HepG2 (cell line): ENCODE measurements around the gene VAV2. TPM values are rescaled to one million over a fixed set of nuclear protein-coding genes. Genes with fewer than 3 reads are reported as not detected.
A peak's percentile ranks its signal among the peaks of the same experiment; 100 is the strongest.
"Not testable (repeated sequence)": the region's sequence is repeated elsewhere in the genome, so short reads cannot be mapped to it uniquely, and the experiment has no call there.

Experiments
- ATAC-seq: fragments of 200-7000 bp; cut with Tn5 transposase; 3 replicates; pipeline ENCODE4 v1.9.1; 2020; ENCODE audit warnings: mild to moderate bottlenecking, moderate library complexity
- BruUV-seq: library from RNA; stranded (reverse); fragments of 400-500 nt; replicated peaks from 2 replicates; lab custom pipeline; 2021; lab: Mats Ljungman, UMichigan
- CTCF ChIA-PET: fragments of 300-600 bp; formaldehyde crosslinking; extraction: SDS; loops from one replicate; lab custom pipeline; 2021; ENCODE audit warnings: low total read pairs, inconsistent platforms, low intra/inter-chr PET ratio; lab: Yijun Ruan, JAX
- POLR2A ChIA-PET: fragments of 350-600 bp; sonication (Branson Sonifier 250); formaldehyde crosslinking; loops from one replicate; lab custom pipeline; 2020; ENCODE audit warnings: antibody characterized with exemption, inconsistent platforms; lab: Yijun Ruan, JAX
- DNase-seq: peaks from one replicate; pipeline ENCODE4 v3.0.0-alpha.2; 2015; ENCODE audit warnings: low spot score
- FAIRE-seq: peaks from 3 replicates; lab custom pipeline; 2011; peaks lifted over from hg19 to GRCh38; lab: Jason Lieb, UNC
- H2AFZ ChIP-seq: one replicate; pipeline ENCODE4 v1.6.1; 2011; ENCODE audit warnings: low read length, inconsistent platforms
- H3K27ac ChIP-seq: fragments of 300-600 bp; 3 replicates; pipeline ENCODE4 v1.8.0; 2011; ENCODE audit warnings: mixed run types, mild to moderate bottlenecking, mixed read lengths, low read length, inconsistent platforms; ENCODE audit not compliant: insufficient read depth; ENCODE audit errors: extremely low read length
- H3K27me3 ChIP-seq, 2 experiments: fragments of 200-600 bp in 1 of 2; 2 replicates in 1 of 2; 3 replicates in 1 of 2; pipeline versions ENCODE4 v1.6.0 to v1.8.0; 2011; ENCODE audit warnings: low read length in 2 of 2, mild to moderate bottlenecking in 2 of 2, moderate library complexity in 2 of 2, inconsistent platforms in 1 of 2; ENCODE audit not compliant: insufficient read depth in 2 of 2, control insufficient read depth in 1 of 2
- H3K36me3 ChIP-seq, 2 experiments: fragments of 200-600 bp in 1 of 2; replicated peaks in 1 of 2; 2 replicates in 1 of 2; 3 replicates in 1 of 2; pipeline versions ENCODE4 v1.5.1 to v1.8.0; 2011; ENCODE audit warnings: low read length in 2 of 2, inconsistent platforms in 1 of 2; ENCODE audit not compliant: insufficient read depth in 2 of 2, control insufficient read depth in 1 of 2
- H3K4me1 ChIP-seq: 2 replicates; pipeline ENCODE4 v1.5.1; 2012; ENCODE audit warnings: low read length, inconsistent platforms; ENCODE audit not compliant: insufficient read depth
- H3K4me2 ChIP-seq: 2 replicates; pipeline ENCODE4 v1.6.0; 2011; ENCODE audit warnings: low read depth, low read length, inconsistent platforms
- H3K4me3 ChIP-seq, 3 experiments: fragments of 200-600 bp in 1 of 3; sonication (generic), shearing (Covaris generic) in 1 of 3; replicated peaks in 1 of 3; 2 replicates each; pipeline ENCODE4 v1.5.1; 2011 to 2016; ENCODE audit warnings: low read length in 3 of 3, inconsistent platforms in 2 of 3, low read depth in 2 of 3, mild to moderate bottlenecking in 2 of 3, control low read depth in 1 of 3, mixed read lengths in 1 of 3; ENCODE audit not compliant: insufficient read depth in 1 of 3
- H3K79me2 ChIP-seq: one replicate; pipeline ENCODE4 v1.6.1; 2011; ENCODE audit warnings: low read length, inconsistent platforms; ENCODE audit not compliant: insufficient read depth
- H3K9ac ChIP-seq: 2 replicates; pipeline ENCODE4 v1.6.0; 2011; ENCODE audit warnings: mild to moderate bottlenecking, low read depth, low read length, inconsistent platforms; ENCODE audit not compliant: insufficient read depth
- H3K9me3 ChIP-seq: 2 replicates; pipeline ENCODE4 v1.5.1; 2012; ENCODE audit warnings: mild to moderate bottlenecking, low read length
- H4K20me1 ChIP-seq: 2 replicates; pipeline ENCODE4 v1.6.0; 2011; ENCODE audit warnings: inconsistent platforms, mild to moderate bottlenecking, low read length, moderate library complexity; ENCODE audit not compliant: insufficient read depth
- AKAP8 ChIP-seq: sonication (generic); formaldehyde crosslinking; IDR thresholded peaks from 2 replicates; pipeline ENCODE4 v1.5.1; 2020; ENCODE audit warnings: mild to moderate bottlenecking, missing genetic modification reagents
- DRAP1 ChIP-seq: IDR thresholded peaks from 2 replicates; pipeline ENCODE4 v1.6.1; 2016; ENCODE audit warnings: missing genetic modification reagents, missing compliant biosample characterization
- GATA4 ChIP-seq: sonication (generic); IDR thresholded peaks from 2 replicates; pipeline ENCODE4 v1.6.1; 2016; ENCODE audit warnings: antibody characterized with exemption, low read depth, borderline replicate concordance
- HNRNPL ChIP-seq: fragments of 200-400 bp; formaldehyde crosslinking; IDR thresholded peaks from 2 replicates; pipeline ENCODE4 v1.6.1; 2017; ENCODE audit warnings: mild to moderate bottlenecking, low read depth, low read length
- MXD1 ChIP-seq: sonication (generic); formaldehyde crosslinking; IDR thresholded peaks from 2 replicates; pipeline ENCODE4 v1.4.0; 2020; ENCODE audit warnings: mild to moderate bottlenecking, missing genetic modification reagents
- SP4 ChIP-seq: sonication (generic); formaldehyde crosslinking; IDR thresholded peaks from 2 replicates; pipeline ENCODE4 v1.8.1; 2023; ENCODE audit warnings: mild to moderate bottlenecking, missing genetic modification reagents
- SPEN ChIP-seq: sonication (generic); formaldehyde crosslinking; IDR thresholded peaks from 2 replicates; pipeline ENCODE4 v1.5.1; 2020; ENCODE audit warnings: low read depth, mild to moderate bottlenecking, missing genetic modification reagents
- ZBTB38 ChIP-seq: sonication (generic); formaldehyde crosslinking; IDR thresholded peaks from 2 replicates; pipeline ENCODE4 v1.5.1; 2020; ENCODE audit warnings: mild to moderate bottlenecking, missing genetic modification reagents
- ZFP90 ChIP-seq: sonication (generic); formaldehyde crosslinking; IDR thresholded peaks from 2 replicates; pipeline ENCODE4 v1.8.0; 2022; ENCODE audit warnings: missing genetic modification reagents, mild to moderate bottlenecking, inconsistent platforms, borderline replicate concordance
- ZNF121 ChIP-seq: sonication (generic); formaldehyde crosslinking; IDR thresholded peaks from 2 replicates; pipeline ENCODE4 v1.5.0; 2020; ENCODE audit warnings: mild to moderate bottlenecking, missing genetic modification reagents
- ZNF230 ChIP-seq: sonication (generic); formaldehyde crosslinking; IDR thresholded peaks from 2 replicates; pipeline ENCODE4 v1.4.0; 2020; ENCODE audit warnings: mild to moderate bottlenecking, missing genetic modification reagents
- ZNF879 ChIP-seq: sonication (generic); formaldehyde crosslinking; IDR thresholded peaks from 2 replicates; pipeline ENCODE4 v1.8.1; 2023; ENCODE audit warnings: missing genetic modification reagents
- WGBS: methylation state at CpG from one replicate; pipeline ENCODE4 v1.1.6; 2017; ENCODE audit warnings: low lambda C conversion rate; 5-methylcytosine and 5-hydroxymethylcytosine counted together
- in situ Hi-C: cut with HindIII; loops from 2 replicates; pipeline ENCODE4 v1.10.0; 2017; ENCODE audit warnings: low pct_unique_long_range_greater_than_20kb; ENCODE audit not compliant: extremely low pct_ligation_motif_present
- intact Hi-C: fragments of 100-400 bp; cut with micrococcal nuclease; formaldehyde crosslinking; loops from one replicate; pipeline ENCODE4 v1.10.0; 2022; ENCODE audit not compliant: unreplicated experiment
- polyA plus RNA-seq, 8 experiments: library from polyadenylated mRNA; depleted of rRNA in 3 of 8; stranded (reverse) in 7 of 8; unstranded in 1 of 8; fragments of >200 nt; fragmentation: Illumina TruSeq in 4 of 8; extraction: Trizol in 4 of 8; gene quantifications; 2 replicates each; pipeline versions ENCODE4 v1.2.1 to v1.2.3, GENCODE V29; 2011 to 2016; ENCODE audit warnings: low read depth in 4 of 8, missing spikeins in 1 of 8, mixed read lengths in 1 of 8; ENCODE audit not compliant: insufficient read depth in 1 of 8
- total RNA-seq, 5 experiments: library from RNA; depleted of rRNA; stranded (reverse); fragments of >200 nt; fragmentation: Illumina TruSeq; extraction: Trizol; gene quantifications; 2 replicates each; pipeline ENCODE4 v1.2.3, GENCODE V29; 2016; ENCODE audit warnings: low read depth in 1 of 5
- TF ChIP-seq, protein P1 (sequence below): sonication (generic); formaldehyde crosslinking; IDR thresholded peaks from 2 replicates; pipeline ENCODE4 v1.4.0; 2020; ENCODE audit warnings: missing genetic modification reagents
- TF ChIP-seq, protein P2 (sequence below): sonication (generic); formaldehyde crosslinking; IDR thresholded peaks from 2 replicates; pipeline ENCODE4 v1.4.0; 2020; ENCODE audit warnings: missing genetic modification reagents, mild to moderate bottlenecking, borderline replicate concordance

VAV2 gene
- total and polyA plus RNA-seq, 2 of the 13 experiments (the other 11 are each of a cell fraction or from before 2014, with no cell fraction given), result 22.5 to 22.9 TPM

DNA sequence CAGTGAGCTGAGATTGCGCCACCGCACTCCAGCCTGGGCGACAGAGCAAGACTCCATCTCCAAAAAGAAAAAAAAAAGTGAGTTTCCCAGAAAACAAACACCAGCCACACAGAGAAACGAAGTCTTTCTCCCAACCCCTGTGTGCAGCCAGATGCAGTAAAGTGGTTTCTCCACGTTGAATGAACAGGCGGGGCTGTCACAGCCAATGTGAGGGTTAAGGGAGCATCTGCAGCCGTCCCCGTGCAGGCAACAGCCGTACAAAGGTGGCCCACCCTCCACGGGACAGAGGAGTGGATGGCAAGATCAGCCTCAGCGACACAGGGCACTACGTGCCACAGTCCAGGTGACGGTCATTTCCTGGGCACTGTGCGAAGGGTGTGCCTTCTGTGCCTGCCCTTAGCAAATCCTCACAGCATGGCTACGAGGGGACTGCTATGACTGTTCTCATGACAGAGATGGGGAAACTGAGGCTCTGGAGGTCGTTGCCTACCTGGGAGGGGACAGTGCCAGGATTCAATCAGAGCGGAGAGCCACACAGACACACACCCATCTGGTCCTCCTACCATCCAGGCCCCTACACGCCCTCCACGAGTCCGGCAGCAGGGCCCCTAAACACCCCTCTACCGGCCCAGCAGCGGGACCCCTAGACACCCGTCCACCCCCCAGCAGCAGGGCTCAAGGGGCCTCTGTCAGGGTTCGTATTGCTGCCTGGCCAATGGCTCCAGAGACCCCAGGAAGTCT is 2.3 kb downstream of the VAV2 start:
- ChIA-PET POLR2A (interaction anchor here (0.7 to 4.4 kb wide), 3 partner anchors 10 to 207 kb away, joined by 3 to 24 read pairs (median 5); no protein-coding TSS in a partner anchor), CTCF (no interaction called here)
- Histone ChIP-seq H3K36me3 (peaks cover 4 to 16% of the 10 kb centered on the region in 2 experiments; a peak in 4 of 5 replicates), H3K27ac (peak overlapping the region; percentile 90), H3K9me3 (no peaks in the 10 kb centered on the region), H2AFZ (no peak overlapping the region), H3K9ac (peak overlapping the region; percentile 79), H3K4me1 (peaks cover 64% of the 10 kb centered on the region), H3K4me3 (peak overlapping the region; percentile 80 to 98 (median 97)), H4K20me1 (peaks cover 49% of the 10 kb centered on the region), H3K4me2 (peak overlapping the region; percentile 96), H3K27me3 (no peaks in the 10 kb centered on the region), H3K79me2 (peaks cover 68% of the 10 kb centered on the region)
- ATAC-seq, result no peak
- intact Hi-C loops (loop anchor here (1.0 kb wide), 1 partner anchor 10 kb away; no protein-coding TSS in a partner anchor), in situ Hi-C loops (loop anchor here (5.0 kb wide), 1 partner anchor 202 kb away; no protein-coding TSS in a partner anchor)
- no peak for DNase-seq
- FAIRE-seq, result no peak
- TF ChIP-seq, protein P1, sequence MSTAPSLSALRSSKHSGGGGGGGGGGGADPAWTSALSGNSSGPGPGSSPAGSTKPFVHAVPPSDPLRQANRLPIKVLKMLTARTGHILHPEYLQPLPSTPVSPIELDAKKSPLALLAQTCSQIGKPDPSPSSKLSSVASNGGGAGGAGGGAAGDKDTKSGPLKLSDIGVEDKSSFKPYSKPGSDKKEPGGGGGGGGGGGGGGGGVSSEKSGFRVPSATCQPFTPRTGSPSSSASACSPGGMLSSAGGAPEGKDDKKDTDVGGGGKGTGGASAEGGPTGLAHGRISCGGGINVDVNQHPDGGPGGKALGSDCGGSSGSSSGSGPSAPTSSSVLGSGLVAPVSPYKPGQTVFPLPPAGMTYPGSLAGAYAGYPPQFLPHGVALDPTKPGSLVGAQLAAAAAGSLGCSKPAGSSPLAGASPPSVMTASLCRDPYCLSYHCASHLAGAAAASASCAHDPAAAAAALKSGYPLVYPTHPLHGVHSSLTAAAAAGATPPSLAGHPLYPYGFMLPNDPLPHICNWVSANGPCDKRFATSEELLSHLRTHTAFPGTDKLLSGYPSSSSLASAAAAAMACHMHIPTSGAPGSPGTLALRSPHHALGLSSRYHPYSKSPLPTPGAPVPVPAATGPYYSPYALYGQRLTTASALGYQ, result no peak
- 0 out of 2 replicates have a peak, but pooled peaks have one; percentile 3 for TF ChIP-seq MXD1 (CRISPR knock-in tag)
- TF ChIP-seq GATA4, result no peak
- TF ChIP-seq ZFP90 (CRISPR knock-in tag), result no peak
- TF ChIP-seq DRAP1 (CRISPR knock-in tag), result no peak
- no peak for TF ChIP-seq ZNF879 (CRISPR knock-in tag)
- TF ChIP-seq, protein P2, sequence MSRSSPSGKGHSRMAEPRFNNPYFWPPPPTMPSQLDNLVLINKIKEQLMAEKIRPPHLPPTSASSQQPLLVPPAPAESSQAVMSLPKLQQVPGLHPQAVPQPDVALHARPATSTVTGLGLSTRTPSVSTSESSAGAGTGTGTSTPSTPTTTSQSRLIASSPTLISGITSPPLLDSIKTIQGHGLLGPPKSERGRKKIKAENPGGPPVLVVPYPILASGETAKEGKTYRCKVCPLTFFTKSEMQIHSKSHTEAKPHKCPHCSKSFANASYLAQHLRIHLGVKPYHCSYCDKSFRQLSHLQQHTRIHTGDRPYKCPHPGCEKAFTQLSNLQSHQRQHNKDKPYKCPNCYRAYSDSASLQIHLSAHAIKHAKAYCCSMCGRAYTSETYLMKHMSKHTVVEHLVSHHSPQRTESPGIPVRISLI (CRISPR knock-in tag), result peak; percentile 38; the same call in 1 of the 2 replicates
- TF ChIP-seq AKAP8, result peak; percentile 60; the same call in 1 of the 2 replicates
- peak; percentile 83 for TF ChIP-seq ZBTB38 (CRISPR knock-in tag)
- TF ChIP-seq HNRNPL, result peak; percentile 39; the same call in 1 of the 2 replicates
- no peak for TF ChIP-seq ZNF230 (CRISPR knock-in tag)
- TF ChIP-seq ZNF121 (CRISPR knock-in tag), result peak; percentile 60; the same call in 1 of the 2 replicates
- TF ChIP-seq SP4 (CRISPR knock-in tag), result no peak
- TF ChIP-seq SPEN, result peak; percentile 4; the same call in 1 of the 2 replicates
- BruUV-seq, result no TSS peak
- 51% methylated on average over 9 of the region's 24 CpGs for WGBS

GRCh38 chr9:133988771-133989170 is 3.4 kb downstream of the VAV2 start:
- H3K79me2 ChIP-seq, result peaks cover 78% of the 10 kb centered on the region
- DNase-seq, H3K9me3 ChIP-seq, in situ Hi-C loops, H3K27ac ChIP-seq, H3K9ac ChIP-seq, H3K4me2 ChIP-seq, FAIRE-seq, CTCF ChIA-PET, H3K4me3 ChIP-seq, BruUV-seq, ATAC-seq, H3K27me3 ChIP-seq, H2AFZ ChIP-seq, intact Hi-C loops: not testable (repeated sequence)
- 91% methylated on average over 14 of the region's 14 CpGs for WGBS
- peaks cover 53% of the 10 kb centered on the region for H3K4me1 ChIP-seq
- peaks cover 45% of the 10 kb centered on the region for H4K20me1 ChIP-seq
- POLR2A ChIA-PET, result interaction anchor here (1.0 to 4.4 kb wide), 2 partner anchors 9 to 103 kb away, joined by 3 to 24 read pairs; no protein-coding TSS in a partner anchor
- peaks cover 4 to 16% of the 10 kb centered on the region in 2 experiments; a peak in 4 of 5 replicates for H3K36me3 ChIP-seq
